ENCODE data around the gene COMMD9. TPM values are rescaled to one million over a fixed set of nuclear protein-coding genes. Genes with fewer than 3 reads are reported as not detected.

The COMMD9 gene
- total and polyA plus RNA-seq, 2 donors (not counting 1 experiment from before 2014, with no cell fraction given) = 41.3 to 47.4 TPM

GRCh38 chr11:36333468-36333867, 44.2 kb upstream of the COMMD9 start:
- intact Hi-C loops (cut with micrococcal nuclease) = no loop called here
- no peaks in the 10 kb centered on the region for H4K20me1 ChIP-seq (ENCODE audit: control insufficient read depth, insufficient read depth, low read length, poor library complexity, severe bottlenecking)
- Mint-ChIP-seq H3K27ac (no peak overlapping the region), H3K9me3 (ENCODE audit: insufficient read depth) (no peaks in the 10 kb centered on the region), H3K4me3 (no peak overlapping the region), H3K4me1 (no peaks in the 10 kb centered on the region), H3K27me3 (peaks cover 4% of the 10 kb centered on the region)
- no peak overlapping the region for H3K4me2 ChIP-seq (replicated peaks; ENCODE audit: low read depth, low read length, poor library complexity, severe bottlenecking)
- H3K9me3 ChIP-seq (ENCODE audit: control extremely low read depth in 1 of 3, control insufficient read depth in 2 of 3, insufficient read depth in 1 of 3, low read length in 2 of 3) = no peaks in the 10 kb centered on the region
- no peak for DNase-seq
- no peak overlapping the region for H3K9ac ChIP-seq (ENCODE audit: low read length)
- H3K4me1 ChIP-seq (ENCODE audit: control insufficient read depth in 2 of 2, insufficient read depth in 2 of 2, low read length in 2 of 2) = no peaks in the 10 kb centered on the region
- no peak overlapping the region for H2AFZ ChIP-seq (ENCODE audit: insufficient read depth, low read depth, low read length, poor library complexity, severe bottlenecking)
- ChIA-PET POLR2A (no interaction called here), CTCF (interaction anchor here (1.3 to 1.5 kb wide), 3 partner anchors 146 to 175 kb away, joined by 3 to 5 read pairs (median 3); no protein-coding TSS in a partner anchor)
- no peak for TF ChIP-seq EZH2 (IDR thresholded peaks at IDR 0.05; ENCODE audit: borderline replicate concordance, insufficient read depth, low read depth, low read length, poor library complexity, severe bottlenecking)
- TF ChIP-seq, protein P1, sequence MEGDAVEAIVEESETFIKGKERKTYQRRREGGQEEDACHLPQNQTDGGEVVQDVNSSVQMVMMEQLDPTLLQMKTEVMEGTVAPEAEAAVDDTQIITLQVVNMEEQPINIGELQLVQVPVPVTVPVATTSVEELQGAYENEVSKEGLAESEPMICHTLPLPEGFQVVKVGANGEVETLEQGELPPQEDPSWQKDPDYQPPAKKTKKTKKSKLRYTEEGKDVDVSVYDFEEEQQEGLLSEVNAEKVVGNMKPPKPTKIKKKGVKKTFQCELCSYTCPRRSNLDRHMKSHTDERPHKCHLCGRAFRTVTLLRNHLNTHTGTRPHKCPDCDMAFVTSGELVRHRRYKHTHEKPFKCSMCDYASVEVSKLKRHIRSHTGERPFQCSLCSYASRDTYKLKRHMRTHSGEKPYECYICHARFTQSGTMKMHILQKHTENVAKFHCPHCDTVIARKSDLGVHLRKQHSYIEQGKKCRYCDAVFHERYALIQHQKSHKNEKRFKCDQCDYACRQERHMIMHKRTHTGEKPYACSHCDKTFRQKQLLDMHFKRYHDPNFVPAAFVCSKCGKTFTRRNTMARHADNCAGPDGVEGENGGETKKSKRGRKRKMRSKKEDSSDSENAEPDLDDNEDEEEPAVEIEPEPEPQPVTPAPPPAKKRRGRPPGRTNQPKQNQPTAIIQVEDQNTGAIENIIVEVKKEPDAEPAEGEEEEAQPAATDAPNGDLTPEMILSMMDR (IDR thresholded peaks at IDR 0.05) = no peak
- H3K27me3 ChIP-seq (replicated peaks in 1 of 4; ENCODE audit: control extremely low read depth in 1 of 4, control insufficient read depth in 3 of 4, insufficient read depth in 4 of 4, low read length in 3 of 4) = no peaks in the 10 kb centered on the region
- no peak overlapping the region for H3K27ac ChIP-seq (ENCODE audit: low read length in 2 of 2)
- WGBS (ENCODE audit: insufficient coverage) = 75% methylated on average over 1 of the region's 1 CpG
- H3K79me2 ChIP-seq (ENCODE audit: control insufficient read depth, insufficient read depth, low read length) = no peaks in the 10 kb centered on the region
- no peak overlapping the region for H3K4me3 ChIP-seq (ENCODE audit: control extremely low read depth in 1 of 5, extremely low read depth in 1 of 5, insufficient read depth in 1 of 5, low read depth in 2 of 5, low read length in 4 of 5)
- no peaks in the 10 kb centered on the region for H3K36me3 ChIP-seq (replicated peaks in 1 of 2; ENCODE audit: control extremely low read depth in 1 of 2, control insufficient read depth in 1 of 2, extremely low read depth in 1 of 2, insufficient read depth in 2 of 2, low read length in 1 of 2)
- ATAC-seq (ENCODE audit: low read depth) = no peak

DNA sequence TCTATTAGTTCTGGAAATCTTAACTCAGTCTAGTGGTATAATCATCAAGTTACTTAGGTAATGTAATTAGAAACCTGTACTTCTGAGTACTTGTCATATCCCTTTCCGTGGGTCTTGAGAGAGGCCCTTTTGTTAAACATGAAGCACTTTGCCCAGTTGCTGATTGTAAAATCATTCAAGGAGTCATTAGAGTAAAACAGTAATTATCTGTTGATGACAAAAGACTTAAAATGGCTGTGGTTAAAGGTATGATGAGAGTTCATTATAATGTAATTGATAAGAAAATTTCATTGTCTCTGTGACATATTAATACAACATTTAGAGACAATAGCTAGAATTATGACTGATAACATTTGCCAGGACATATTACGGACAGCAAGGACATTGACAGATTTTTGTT, 41.2 kb upstream of the COMMD9 start:
- no peak overlapping the region for H3K4me2 ChIP-seq (replicated peaks; ENCODE audit: low read depth, low read length, poor library complexity, severe bottlenecking)
- no peak overlapping the region for H2AFZ ChIP-seq (ENCODE audit: insufficient read depth, low read depth, low read length, poor library complexity, severe bottlenecking)
- no peak overlapping the region for H3K27ac ChIP-seq (ENCODE audit: low read length in 2 of 2)
- no peaks in the 10 kb centered on the region for H4K20me1 ChIP-seq (ENCODE audit: control insufficient read depth, insufficient read depth, low read length, poor library complexity, severe bottlenecking)
- H3K27ac Mint-ChIP-seq = no peak overlapping the region
- no peaks in the 10 kb centered on the region for H3K9me3 Mint-ChIP-seq (ENCODE audit: insufficient read depth)
- ChIA-PET CTCF (no interaction called here), POLR2A (interaction anchor here (0.5 kb wide), 1 partner anchor 46 kb away, joined by 3 read pairs; no protein-coding TSS in a partner anchor)
- no peaks in the 10 kb centered on the region for H3K36me3 ChIP-seq (replicated peaks in 1 of 2; ENCODE audit: control extremely low read depth in 1 of 2, control insufficient read depth in 1 of 2, extremely low read depth in 1 of 2, insufficient read depth in 2 of 2, low read length in 1 of 2)
- no peak overlapping the region for H3K4me3 ChIP-seq (ENCODE audit: control extremely low read depth in 1 of 5, extremely low read depth in 1 of 5, insufficient read depth in 1 of 5, low read depth in 2 of 5, low read length in 4 of 5)
- no peaks in the 10 kb centered on the region for H3K9me3 ChIP-seq (ENCODE audit: control extremely low read depth in 1 of 3, control insufficient read depth in 2 of 3, insufficient read depth in 1 of 3, low read length in 2 of 3)
- peaks cover 12% of the 10 kb centered on the region for H3K4me1 Mint-ChIP-seq
- intact Hi-C loops (cut with micrococcal nuclease) = no loop called here
- peaks cover 11 to 13% of the 10 kb centered on the region in 2 donors for H3K4me1 ChIP-seq (ENCODE audit: control insufficient read depth in 2 of 2, insufficient read depth in 2 of 2, low read length in 2 of 2)
- no peak overlapping the region for H3K9ac ChIP-seq (ENCODE audit: low read length)
- no peaks in the 10 kb centered on the region for H3K79me2 ChIP-seq (ENCODE audit: control insufficient read depth, insufficient read depth, low read length)
- WGBS (ENCODE audit: insufficient coverage) = 100% methylated on average over 1 of the region's 2 CpGs
- H3K27me3 Mint-ChIP-seq = no peaks in the 10 kb centered on the region
- DNase-seq (no peak), ATAC-seq (ENCODE audit: low read depth) (no peak)
- no peaks in the 10 kb centered on the region for H3K27me3 ChIP-seq (replicated peaks in 1 of 4; ENCODE audit: control extremely low read depth in 1 of 4, control insufficient read depth in 3 of 4, insufficient read depth in 4 of 4, low read length in 3 of 4)
- no peak for TF ChIP-seq EZH2 (IDR thresholded peaks at IDR 0.05; ENCODE audit: borderline replicate concordance, insufficient read depth, low read depth, low read length, poor library complexity, severe bottlenecking)
- TF ChIP-seq, protein P1 (IDR thresholded peaks at IDR 0.05) = no peak
- H3K4me3 Mint-ChIP-seq = no peak overlapping the region
